T-helper 2 cell treated with Interferon-gamma antibody and Interleukin-4, amounts not matched to agents 5 μg/mL and 100 μg/mL, for 36 hours (primary cell): Measurements from ENCODE around the gene CBARP.
"Not testable (repeated sequence)": the region's sequence is repeated elsewhere in the genome, so short reads cannot be mapped to it uniquely, and the experiment has no call there.

Source experiments
- DNase-seq: peaks from one replicate; pipeline ENCODE4 v3.0.0; 2021; ENCODE audit warnings: low spot score
- H3K27ac Mint-ChIP-seq: one replicate; pipeline ENCODE4 v1.8.0; 2021; ENCODE audit warnings: mild to moderate bottlenecking, mixed read lengths
- H3K27me3 Mint-ChIP-seq: one replicate; pipeline ENCODE4 v1.8.0; 2021; ENCODE audit warnings: low read depth, mixed read lengths
- H3K36me3 Mint-ChIP-seq: one replicate; pipeline ENCODE4 v1.8.0; 2021; ENCODE audit warnings: low read depth, mixed read lengths
- H3K4me1 Mint-ChIP-seq: one replicate; pipeline ENCODE4 v1.8.0; 2021; ENCODE audit warnings: low read depth, mixed read lengths
- H3K4me3 Mint-ChIP-seq: one replicate; pipeline ENCODE4 v1.8.0; 2022; ENCODE audit warnings: mild to moderate bottlenecking, moderate library complexity, mixed read lengths
- H3K9me3 Mint-ChIP-seq: one replicate; pipeline ENCODE4 v1.8.0; 2021; ENCODE audit warnings: mixed read lengths

Gene CBARP

DNA sequence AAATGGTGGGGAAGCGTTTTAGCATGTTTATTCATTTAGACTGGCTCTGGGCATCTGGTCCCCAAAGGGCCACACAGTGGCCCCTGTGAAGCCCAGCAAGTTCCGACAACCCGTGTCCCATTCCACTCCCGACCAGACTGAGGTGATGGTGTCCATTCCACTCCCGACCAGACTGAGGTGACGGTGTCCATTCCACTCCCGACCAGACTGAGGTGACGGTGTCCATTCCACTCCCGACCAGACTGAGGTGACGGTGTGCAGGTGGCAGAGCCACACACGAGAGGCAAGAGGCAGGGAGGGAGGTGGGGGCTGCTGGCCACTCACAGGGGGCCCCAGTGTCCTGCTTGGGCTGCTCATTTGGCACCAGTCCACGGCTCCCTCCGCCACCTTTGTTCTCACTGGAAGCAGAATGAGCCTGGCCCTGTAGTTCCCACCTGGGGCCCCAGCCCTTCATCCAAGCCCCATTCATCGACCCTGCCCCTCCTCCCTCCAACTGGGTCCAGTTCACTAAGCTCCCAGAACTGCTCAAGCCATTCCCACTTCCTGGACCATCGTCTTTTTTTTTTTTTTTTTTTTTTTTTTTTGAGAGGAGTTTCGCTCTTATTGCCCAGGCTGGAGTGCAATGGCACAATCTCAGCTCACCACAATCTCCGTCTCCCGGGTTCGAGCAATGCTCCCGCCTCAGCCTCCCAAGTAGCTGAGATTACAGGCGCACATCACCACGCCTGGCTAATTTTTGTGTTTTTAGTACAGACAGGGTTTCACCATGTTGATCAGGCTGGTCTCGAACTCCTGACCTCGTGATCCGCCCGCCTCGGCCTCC, 8.7 kb upstream of the CBARP start:
- not testable (repeated sequence) for H3K27me3 Mint-ChIP-seq, DNase-seq, H3K9me3 Mint-ChIP-seq, H3K36me3 Mint-ChIP-seq, H3K4me3 Mint-ChIP-seq
- Mint-ChIP-seq H3K27ac (peak overlapping the region; percentile 41), H3K4me1 (peaks cover 11% of the 10 kb centered on the region)

DNA sequence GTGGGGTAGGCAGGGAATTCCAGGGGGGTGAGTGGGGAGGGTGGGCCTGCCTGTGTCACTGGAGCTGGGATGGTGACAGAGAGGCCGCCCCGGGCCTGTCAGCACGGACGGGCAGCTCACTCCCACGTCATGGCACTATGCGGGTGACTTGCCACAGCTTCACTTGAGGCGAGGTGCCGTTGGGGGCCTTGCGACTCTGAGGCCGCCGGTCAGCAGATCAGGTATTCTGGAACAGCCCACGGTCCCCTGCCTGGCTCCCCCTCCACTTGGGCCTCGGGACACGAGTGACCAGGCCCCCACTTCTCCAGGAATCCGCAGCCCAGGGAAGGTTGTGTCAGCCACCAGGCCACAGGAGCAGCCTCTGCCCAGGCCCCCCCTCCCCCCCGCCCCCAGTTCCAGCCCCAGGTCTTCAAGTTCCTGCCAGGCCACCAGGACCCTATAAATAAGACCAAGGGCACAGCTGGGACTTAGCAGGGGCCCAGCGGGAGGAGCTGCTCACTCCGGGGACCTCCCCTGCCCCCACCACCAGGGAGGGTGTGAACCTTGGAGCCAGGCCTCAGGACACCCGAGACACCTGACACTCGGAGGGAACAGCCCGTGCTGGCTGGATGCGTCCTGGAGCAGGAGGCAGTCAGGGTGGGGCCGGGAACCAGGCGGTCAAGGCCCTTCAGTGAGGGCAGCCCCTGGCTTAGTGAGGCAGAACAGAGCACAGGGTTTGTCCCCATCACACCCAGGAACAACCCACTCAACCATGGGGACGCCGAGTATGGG, 7.9 kb upstream of the CBARP start:
- H3K4me1 Mint-ChIP-seq = peaks cover 13% of the 10 kb centered on the region
- DNase-seq = no peak
- H3K4me3 Mint-ChIP-seq = no peak overlapping the region
- H3K36me3 Mint-ChIP-seq = peaks cover 4% of the 10 kb centered on the region
- no peaks in the 10 kb centered on the region for H3K9me3 Mint-ChIP-seq
- H3K27me3 Mint-ChIP-seq = peaks cover 2% of the 10 kb centered on the region
- H3K27ac Mint-ChIP-seq = no peak overlapping the region

DNA sequence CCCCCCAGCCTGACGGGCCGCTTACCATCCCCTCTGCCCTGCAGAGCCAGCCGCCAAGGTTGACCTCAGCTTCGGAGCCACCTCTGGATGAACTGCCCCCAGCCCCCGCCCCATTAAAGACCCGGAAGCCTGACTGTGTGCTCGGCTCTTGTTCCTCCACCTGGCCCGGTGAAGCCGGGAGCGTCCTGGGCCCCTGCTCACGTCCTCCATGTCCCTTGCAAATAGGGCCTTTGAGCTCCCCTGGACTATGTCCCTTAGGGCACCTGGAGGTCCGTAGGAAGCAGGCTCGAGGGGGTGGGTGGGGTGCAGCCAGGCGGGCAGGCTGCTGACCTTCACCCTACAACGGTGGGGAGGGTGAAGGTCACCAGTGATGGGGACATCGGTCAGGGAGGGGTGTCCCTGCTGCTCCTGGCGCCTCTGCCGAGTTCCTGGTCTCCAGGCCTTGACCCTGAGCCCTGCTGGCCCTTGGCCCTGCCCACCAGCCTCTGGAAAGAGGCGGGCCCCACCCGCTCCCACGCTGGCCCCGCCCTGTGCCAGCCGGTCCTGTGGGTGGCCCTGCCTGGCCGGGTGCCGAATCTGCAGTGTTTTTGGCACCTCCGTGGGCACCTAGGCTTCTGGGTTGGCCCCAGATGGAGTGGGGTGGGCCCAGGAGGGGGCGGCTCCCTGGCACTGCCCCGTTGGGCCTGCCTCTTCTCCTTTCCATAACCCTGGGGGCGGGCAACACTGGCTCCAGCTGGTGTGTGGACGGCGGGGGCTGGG, 7.1 kb upstream of the CBARP start:
- H3K27ac Mint-ChIP-seq = peak overlapping the region; percentile 82
- peaks cover 13% of the 10 kb centered on the region for H3K4me1 Mint-ChIP-seq
- no peaks in the 10 kb centered on the region for H3K9me3 Mint-ChIP-seq
- H3K4me3 Mint-ChIP-seq = peak overlapping the region; percentile 68
- H3K36me3 Mint-ChIP-seq = peaks cover 4% of the 10 kb centered on the region
- H3K27me3 Mint-ChIP-seq = peaks cover 2% of the 10 kb centered on the region
- DNase-seq = peak; percentile 11

DNA sequence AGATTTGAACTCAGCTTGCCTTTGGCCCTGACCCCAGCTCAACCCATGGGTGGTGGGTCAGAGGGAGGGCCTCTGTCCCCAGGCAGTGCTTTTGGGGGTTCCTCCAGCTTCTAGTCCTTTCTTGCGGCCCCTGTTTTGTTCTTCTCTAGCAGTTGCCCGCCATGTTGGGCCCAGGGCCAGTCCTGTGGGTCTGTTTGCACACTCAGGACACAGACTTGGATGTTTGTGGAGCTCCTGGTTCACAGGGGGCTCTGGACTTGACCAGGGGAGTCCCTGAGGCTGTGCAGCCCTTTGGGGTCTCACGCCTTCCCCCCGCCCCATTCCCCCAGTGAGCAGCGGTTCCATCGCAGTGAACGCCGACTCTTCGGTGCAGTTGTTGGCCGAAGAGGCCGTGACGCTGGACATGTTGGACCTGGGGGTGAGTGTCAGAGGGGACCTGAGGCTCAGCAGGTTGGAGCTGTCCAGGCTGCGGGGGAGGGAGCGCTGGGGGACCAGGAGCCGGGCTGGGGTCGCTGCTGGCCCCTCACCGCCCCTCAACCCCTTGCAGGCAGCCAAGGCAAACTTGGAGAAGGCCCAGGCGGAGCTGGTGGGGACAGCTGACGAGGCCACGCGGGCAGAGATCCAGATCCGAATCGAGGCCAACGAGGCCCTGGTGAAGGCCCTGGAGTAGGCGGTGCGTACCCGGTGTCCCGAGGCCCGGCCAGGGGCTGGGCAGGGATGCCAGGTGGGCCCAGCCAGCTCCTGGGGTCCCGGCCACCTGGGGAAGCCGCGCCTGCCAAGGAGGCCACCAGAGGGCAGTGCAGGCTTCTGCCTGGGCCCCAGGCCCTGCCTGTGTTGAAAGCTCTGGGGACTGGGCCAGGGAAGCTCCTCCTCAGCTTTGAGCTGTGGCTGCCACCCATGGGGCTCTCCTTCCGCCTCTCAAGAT, 6.2 kb upstream of the CBARP start:
- peak overlapping the region; percentile 68 for H3K4me3 Mint-ChIP-seq
- H3K9me3 Mint-ChIP-seq = no peaks in the 10 kb centered on the region
- H3K27me3 Mint-ChIP-seq = peaks cover 6% of the 10 kb centered on the region
- H3K36me3 Mint-ChIP-seq = peaks cover 2% of the 10 kb centered on the region
- peaks cover 13% of the 10 kb centered on the region for H3K4me1 Mint-ChIP-seq
- DNase-seq = peak; percentile 76
- peak overlapping the region; percentile 82 for H3K27ac Mint-ChIP-seq

DNA sequence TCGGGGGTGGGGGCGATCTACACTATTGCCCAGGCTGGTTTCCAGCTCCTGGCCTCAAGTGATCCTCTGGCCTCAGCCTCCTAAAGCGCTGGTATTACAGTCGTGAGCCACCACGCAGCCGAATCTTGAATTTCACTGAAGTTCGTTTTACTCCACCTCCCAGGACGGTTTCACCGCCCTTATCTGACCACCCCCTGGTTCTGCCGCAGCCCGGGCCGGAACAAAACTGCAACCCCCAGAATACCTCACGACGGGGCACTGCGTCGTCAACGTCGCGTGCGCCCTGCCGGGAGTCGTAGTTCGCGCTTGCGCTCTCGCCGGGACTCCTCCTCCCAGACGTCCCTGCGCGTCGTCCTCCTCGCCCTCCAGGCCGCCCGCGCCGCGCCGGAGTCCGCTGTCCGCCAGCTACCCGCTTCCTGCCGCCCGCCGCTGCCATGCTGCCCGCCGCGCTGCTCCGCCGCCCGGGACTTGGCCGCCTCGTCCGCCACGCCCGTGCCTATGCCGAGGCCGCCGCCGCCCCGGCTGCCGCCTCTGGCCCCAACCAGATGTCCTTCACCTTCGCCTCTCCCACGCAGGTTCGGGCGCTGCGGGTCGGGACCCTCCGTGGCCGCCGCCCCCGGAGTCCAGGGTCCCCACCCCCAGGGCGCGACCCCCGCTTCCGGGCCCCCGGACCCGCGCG, 3.8 kb upstream of the CBARP start, which contains the start of gene ATP5F1D:
Gene ATP5F1D, plus strand, starts transcription at position 335 of the 679 bp plus-strand sequence. Its CDS starts 100 bp downstream, at position 435.
- H3K36me3 Mint-ChIP-seq = peaks cover 2% of the 10 kb centered on the region
- no peaks in the 10 kb centered on the region for H3K9me3 Mint-ChIP-seq
- DNase-seq = peak; percentile 95
- peaks cover 15% of the 10 kb centered on the region for H3K27me3 Mint-ChIP-seq
- H3K4me3 Mint-ChIP-seq = peak within 1 kb of the TSS; percentile 90
- peaks cover 18% of the 10 kb centered on the region for H3K4me1 Mint-ChIP-seq
- H3K27ac Mint-ChIP-seq = peak within 1 kb of the TSS; percentile 83

DNA sequence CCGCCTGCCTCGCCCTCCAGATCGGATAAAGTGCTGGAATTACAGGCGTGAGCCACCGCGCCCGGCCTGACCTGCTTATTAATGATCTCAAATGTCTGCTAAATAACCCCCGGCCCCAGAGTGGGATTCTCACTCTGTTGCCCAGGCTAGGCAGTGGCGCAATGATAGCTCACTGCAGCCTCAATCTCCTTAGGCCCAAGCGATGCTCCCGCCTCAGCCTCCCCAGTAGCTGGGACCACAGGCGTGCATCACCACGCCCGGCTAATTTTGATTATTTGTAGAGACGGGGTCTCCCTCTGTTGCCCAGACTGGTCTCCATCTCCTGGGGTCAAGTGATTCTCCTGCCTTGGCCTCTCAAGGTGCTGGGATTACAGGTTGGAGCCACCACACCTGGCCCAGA, 3.1 kb upstream of the CBARP start:
- peak overlapping the region; percentile 84 for H3K4me3 Mint-ChIP-seq
- no peaks in the 10 kb centered on the region for H3K9me3 Mint-ChIP-seq
- no peak for DNase-seq
- peaks cover 18% of the 10 kb centered on the region for H3K4me1 Mint-ChIP-seq
- H3K27me3 Mint-ChIP-seq = peaks cover 19% of the 10 kb centered on the region
- H3K27ac Mint-ChIP-seq = peak overlapping the region; percentile 83
- H3K36me3 Mint-ChIP-seq = peaks cover 2% of the 10 kb centered on the region

DNA sequence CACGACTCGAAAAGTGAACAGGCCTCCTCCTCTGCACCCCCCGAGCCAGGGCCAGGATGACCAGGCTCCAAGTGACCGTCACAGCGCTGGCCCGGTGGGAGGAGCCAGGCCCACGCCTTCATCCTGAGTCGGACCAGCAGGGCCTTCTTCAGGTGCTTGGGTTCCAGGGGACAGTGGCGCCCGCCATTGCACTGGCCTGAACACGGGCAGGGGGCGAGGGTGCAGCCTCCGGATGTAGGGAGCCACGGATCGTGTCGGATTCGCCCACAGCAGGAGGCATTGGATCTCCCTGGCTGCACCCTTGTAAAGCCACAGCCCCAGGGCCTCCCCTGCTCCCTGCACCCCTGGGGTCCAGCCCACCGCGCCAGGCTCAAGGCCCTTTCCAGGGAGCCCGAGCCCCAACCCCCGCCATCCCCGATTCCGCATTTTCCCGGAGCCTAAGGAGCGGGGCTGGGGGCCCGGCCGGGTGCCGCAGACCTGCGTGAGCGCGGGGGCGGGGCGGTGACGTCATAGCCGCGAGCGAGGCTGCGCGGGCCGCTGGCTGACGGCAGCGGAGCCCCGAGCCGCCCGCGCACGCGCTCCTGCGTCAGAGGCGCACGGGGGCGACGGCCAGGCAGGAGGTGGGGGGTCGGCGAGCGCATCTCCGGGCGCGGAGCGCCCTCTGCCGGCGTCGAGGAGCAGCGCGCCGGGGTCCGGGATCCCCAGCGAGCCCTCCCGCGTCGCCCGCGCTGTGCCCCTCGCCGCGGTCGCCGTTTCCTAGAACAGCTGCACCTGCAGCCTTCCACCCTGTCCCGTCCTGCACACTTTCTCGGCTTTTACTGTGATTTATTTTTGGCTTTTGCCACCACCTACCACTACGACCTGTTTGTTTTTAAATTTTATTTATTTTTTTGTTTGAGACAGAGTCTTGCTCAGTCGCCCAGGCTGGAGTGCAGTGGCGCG, 2.3 kb upstream of the CBARP start:
- H3K27me3 Mint-ChIP-seq = peaks cover 20% of the 10 kb centered on the region
- H3K9me3 Mint-ChIP-seq = no peaks in the 10 kb centered on the region
- peak; percentile 96 for DNase-seq
- peaks cover 18% of the 10 kb centered on the region for H3K4me1 Mint-ChIP-seq
- H3K4me3 Mint-ChIP-seq = peak overlapping the region; percentile 84
- H3K36me3 Mint-ChIP-seq = peaks cover 2% of the 10 kb centered on the region
- H3K27ac Mint-ChIP-seq = peak overlapping the region; percentile 45

DNA sequence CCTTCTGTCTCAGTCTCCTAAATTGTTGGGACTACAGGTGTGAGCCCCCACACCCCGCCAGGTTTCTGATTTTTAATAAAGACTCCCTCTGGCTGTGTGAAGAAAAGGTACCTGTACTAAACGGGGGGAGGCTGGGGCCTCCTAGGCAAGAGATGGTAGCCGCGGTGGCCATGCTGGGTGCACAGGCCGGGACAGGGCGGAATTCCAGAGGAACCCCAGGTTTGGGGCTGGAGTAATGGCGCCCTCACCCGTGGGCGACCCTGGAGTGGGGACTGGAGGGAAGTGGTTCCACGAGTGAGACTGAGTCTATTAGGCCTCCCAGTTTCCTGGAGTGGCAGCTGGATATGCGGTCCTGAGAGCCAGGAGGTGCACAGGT, 1.6 kb upstream of the CBARP start:
- H3K27me3 Mint-ChIP-seq = peaks cover 20% of the 10 kb centered on the region
- H3K36me3 Mint-ChIP-seq = peaks cover under 1% of the 10 kb centered on the region
- peak overlapping the region; percentile 67 for H3K4me3 Mint-ChIP-seq
- peaks cover 16% of the 10 kb centered on the region for H3K4me1 Mint-ChIP-seq
- H3K27ac Mint-ChIP-seq = peak overlapping the region; percentile 23
- H3K9me3 Mint-ChIP-seq = no peaks in the 10 kb centered on the region
- DNase-seq = no peak

DNA sequence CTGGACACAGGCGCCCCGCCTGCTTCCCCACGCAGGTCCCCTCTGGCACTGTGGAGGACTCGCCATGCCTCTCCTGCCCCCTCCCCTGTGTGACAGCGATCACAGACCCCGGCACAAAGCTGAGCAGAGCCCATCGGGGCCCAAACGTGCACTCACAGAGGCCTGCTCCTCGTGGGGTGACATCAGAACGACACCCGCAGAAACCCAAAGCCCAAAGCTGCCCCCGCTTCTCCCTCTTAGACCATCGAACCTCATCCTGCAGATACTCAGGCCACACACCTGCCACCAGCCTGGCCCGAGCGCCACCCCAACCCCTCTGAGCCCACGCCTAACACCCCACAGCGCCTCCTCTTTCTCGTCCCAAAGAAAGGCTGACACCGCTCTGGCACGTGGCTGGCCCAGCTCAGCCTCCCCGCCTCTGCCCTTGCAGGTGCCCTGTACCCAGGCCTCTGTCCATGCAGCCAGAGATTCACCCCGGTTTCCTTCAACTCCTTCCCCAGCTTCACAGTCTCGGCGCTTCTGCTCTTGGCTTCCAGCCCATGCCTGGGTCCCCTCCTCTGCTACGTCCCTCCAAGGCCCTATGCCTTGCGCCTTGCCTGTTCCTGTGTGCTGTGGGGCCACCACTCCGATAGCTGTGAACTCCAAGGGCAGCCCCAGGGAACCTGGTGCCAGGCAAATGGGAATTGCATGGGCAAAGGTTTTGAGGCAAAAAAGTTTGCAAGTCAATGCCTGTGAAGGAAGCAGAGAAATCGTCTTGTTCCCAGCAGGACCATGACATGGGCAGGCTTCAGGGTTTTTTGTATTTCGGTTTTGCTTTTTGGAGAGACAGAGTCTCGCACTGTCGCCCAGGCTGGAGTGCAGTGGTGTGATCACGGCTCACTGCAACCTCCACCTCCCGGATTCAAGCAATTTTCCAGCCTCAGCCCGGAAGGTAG, 831 bp upstream of the CBARP start:
- Mint-ChIP-seq H3K27ac (peak overlapping the region; percentile 65), H3K4me1 (peaks cover 16% of the 10 kb centered on the region), H3K36me3 (no peaks in the 10 kb centered on the region), H3K27me3 (peaks cover 20% of the 10 kb centered on the region), H3K4me3 (peak overlapping the region; percentile 69), H3K9me3 (no peaks in the 10 kb centered on the region)
- peak; percentile 3 for DNase-seq

DNA sequence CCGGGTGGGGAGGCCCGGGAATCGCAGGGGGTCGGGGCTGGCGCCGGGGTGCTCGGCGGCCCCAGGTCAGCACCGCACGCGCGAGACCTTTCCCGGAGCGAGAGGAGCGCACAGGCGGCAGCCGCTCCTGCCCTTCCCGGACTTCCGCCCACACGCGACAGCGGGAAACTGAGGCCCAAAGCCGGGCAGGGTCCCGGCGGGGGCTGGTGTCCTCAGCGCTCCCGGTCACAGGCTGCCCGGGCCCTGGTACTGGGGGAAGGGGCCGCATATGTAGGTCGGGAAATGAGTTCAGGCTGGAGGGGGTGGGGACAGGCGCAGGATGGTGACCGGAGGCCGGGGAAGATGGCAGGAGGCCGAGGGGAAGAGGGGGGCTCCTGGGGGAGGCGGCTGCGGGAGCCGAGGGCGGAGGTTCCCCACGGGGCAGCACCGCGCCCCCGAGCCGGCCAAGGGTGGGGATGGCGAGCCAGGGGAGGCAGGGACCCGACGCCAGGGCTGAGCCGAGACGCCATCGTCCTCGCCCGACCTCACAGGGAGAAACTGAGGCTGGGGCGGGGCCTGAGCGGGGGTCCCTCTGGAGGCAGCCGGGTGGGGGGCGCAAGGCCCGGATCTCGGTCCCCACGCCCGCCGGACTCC, 662 bp downstream of the CBARP start:
- Mint-ChIP-seq H3K4me3 (peak overlapping the region; percentile 40), H3K9me3 (no peaks in the 10 kb centered on the region), H3K27ac (no peak overlapping the region), H3K27me3 (peaks cover 20% of the 10 kb centered on the region), H3K36me3 (no peaks in the 10 kb centered on the region), H3K4me1 (peaks cover 10% of the 10 kb centered on the region)
- peak; percentile 9 for DNase-seq

DNA sequence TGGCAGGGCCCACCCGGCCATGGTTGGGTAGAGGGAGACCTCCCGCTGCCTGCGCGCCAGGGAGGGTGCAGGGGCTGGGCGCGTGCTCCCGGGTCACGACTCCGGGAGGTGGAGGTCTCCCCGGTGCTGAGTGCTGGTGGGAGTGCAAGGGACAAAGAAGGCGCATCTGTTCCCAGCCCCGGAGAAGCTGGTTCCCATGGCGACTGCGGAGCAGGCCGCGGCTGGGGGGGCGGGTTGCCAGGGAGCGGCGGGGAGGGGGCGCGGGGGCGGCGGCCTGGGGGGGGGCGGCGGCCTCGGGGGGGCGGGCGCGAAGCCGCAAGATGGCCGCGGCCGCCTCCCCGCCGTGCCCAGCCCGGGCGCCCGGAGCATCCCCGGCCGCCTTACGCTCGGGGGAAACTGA, 1.2 kb downstream of the CBARP start:
- Mint-ChIP-seq H3K4me3 (no peak overlapping the region), H3K9me3 (no peaks in the 10 kb centered on the region), H3K27me3 (peaks cover 20% of the 10 kb centered on the region), H3K4me1 (peaks cover 10% of the 10 kb centered on the region), H3K27ac (no peak overlapping the region), H3K36me3 (no peaks in the 10 kb centered on the region)
- DNase-seq = no peak
